SK-N-MC (cell line): ENCODE results near the gene MED13L.

Experiments used
- EZH2 ChIP-seq: fragments of 200-600 bp; sonication (generic); IDR thresholded peaks from one replicate; pipeline ENCODE4 v1.6.1; 2017; ENCODE audit warnings: antibody characterized with exemption
- FOXP2 ChIP-seq: optimal IDR thresholded peaks from 2 replicates; pipeline ENCODE3; 2011; ENCODE audit warnings: mild to moderate bottlenecking, moderate library complexity; ENCODE audit not compliant: insufficient read depth; ENCODE audit errors: extremely low read length, control extremely low read depth
- POLR2AphosphoS5 ChIP-seq: IDR thresholded peaks from 2 replicates; pipeline ENCODE4 v1.6.1; 2012; ENCODE audit warnings: mild to moderate bottlenecking, low read depth, low read length, borderline replicate concordance

DNA sequence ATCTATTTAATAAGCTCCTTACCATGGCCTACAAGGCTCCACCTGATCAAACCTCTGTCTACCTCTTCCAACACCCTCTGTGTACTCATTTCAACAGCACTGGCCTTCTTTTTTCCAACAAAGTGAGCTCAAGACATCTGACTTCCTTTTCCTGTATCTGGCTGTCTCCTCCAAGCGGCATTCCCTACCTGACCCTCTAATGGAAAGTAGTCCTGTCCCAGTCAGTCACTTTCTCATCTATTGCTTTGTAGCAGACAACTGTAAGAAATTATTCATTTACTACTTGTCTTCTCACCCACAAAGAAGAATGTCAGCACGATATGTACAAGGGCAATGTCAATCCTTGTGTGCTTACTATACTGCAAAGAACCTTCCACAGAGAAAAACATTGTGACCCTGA lies 149.6 kb downstream of the MED13L start:
- TF ChIP-seq EZH2: no peak
- TF ChIP-seq POLR2AphosphoS5: no peak
- TF ChIP-seq FOXP2: no peak
